Measurements from ENCODE around the gene B3GLCT.

Gene B3GLCT

DNA sequence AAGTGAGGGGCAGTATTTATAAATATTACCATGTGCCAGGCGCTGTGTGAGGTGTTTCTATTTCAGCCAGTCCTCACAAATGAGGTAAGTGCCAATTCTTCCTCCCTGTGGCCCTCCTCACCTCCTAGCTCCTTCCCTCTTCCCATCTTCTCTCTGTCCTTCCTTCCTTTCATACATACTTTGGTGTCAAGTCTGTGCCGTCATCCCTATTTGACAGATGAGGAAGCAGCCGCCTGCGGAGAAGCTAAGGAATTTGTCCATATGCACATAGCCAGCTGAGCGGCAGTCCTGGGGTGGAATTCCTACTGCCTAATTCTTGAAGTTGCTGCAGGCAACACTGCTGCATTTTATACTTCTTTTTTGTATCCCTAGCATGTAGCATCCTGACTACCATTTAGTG lies 150.8 kb downstream of the B3GLCT start:
- no peak for DNase-seq (ENCODE audit: low read depth)

- no peak for DNase-seq (ENCODE audit: low read depth)
Observed at GRCh38 chr13:31351376-31351775, 151.6 kb downstream of the B3GLCT start.

GRCh38 chr13:31352467-31352866 lies 152.7 kb downstream of the B3GLCT start:
- DNase-seq (ENCODE audit: low read depth): no peak

DNA sequence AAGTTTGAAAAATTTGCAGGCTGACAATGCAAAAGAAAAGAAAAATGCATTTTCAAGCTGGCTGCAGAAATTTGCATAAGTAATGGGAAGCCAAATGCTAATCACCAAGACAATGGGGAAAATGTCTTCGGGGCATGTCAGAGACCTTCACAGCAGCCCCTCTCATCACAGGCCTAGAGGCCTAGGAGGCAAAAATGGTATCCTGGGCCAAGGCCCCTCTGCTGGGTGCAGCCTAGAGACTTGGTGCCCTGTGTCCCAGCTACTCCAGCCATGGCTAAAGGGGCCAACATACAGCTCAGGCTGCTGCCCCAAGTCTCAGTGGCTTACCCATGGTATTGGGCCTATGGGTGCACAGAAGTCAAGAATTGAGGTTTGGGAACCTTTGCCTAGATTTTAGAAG lies 155.2 kb downstream of the B3GLCT start:
- no peak for DNase-seq (ENCODE audit: low read depth)

- no peak for DNase-seq (ENCODE audit: low read depth)
Observed at GRCh38 chr13:31356991-31357390, 157.2 kb downstream of the B3GLCT start.

DNA sequence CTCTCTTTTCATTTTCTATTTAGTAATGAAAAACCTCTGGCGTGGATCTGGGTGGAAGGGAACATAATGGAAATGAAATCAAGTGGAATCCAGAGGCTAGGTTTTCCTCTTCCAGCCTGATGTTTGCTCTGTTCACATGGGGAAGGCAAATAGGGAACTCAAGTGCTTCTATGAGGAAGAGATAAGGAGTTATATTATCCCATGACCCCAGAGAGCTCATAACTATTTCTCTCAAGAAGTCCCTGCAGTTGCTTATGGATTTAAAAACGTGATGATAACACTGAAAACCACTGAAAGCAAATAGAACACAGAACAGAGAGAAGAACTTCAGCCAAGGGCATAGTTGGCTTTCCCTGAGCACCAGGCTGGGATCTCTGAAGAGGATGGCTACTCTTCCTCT lies 157.8 kb downstream of the B3GLCT start:
- no peak for DNase-seq (ENCODE audit: low read depth)

DNA sequence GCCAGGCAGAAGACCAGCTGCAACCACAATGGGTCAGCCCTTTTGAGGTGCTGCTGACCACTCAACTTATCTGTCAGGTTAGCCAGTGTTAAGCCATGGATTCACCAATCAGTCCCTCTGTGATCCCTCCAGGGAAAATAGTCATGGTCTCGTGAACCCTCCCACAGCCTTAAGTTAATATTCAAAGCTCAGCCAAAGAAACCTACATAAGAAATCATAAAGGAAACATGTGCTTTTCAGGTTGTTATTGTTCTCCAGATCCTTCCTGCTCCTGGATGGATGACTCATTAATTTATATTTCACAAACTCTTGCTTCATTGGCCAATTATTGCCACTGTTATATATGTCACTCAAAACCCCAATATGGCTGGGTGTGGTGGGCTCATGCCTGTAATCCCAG lies 161.9 kb downstream of the B3GLCT start:
- DNase-seq (ENCODE audit: low read depth): no peak

- DNase-seq (ENCODE audit: low read depth): no peak
Observed at GRCh38 chr13:31365630-31366029, 165.9 kb downstream of the B3GLCT start.

- no peak for DNase-seq (ENCODE audit: low read depth)
Observed at GRCh38 chr13:31367410-31367809, 167.6 kb downstream of the B3GLCT start.

GRCh38 chr13:31369213-31369612 lies 169.4 kb downstream of the B3GLCT start:
- no peak for DNase-seq (ENCODE audit: low read depth)

- DNase-seq (ENCODE audit: low read depth): no peak
Observed at GRCh38 chr13:31372454-31372853, 172.7 kb downstream of the B3GLCT start.

DNA sequence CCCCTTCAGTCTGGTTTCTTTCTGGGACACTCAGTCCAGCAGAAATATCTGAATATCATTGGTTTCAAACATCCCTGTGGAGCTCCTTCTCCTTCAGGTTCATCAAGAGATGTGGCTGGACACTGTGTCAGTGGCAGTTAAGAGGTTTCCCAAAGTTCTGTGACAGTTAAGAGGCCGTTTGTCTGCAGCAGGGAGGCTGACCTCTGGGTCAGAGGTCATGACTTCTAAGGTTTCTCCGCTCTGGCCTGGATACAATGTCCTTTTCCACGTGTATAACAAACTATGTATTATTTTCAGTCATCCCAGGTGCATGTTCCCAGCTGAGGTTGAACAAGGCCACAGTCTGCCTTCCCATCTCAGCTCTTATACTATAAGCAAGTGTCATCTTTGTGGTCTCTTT lies 174.9 kb downstream of the B3GLCT start:
- DNase-seq (ENCODE audit: low read depth): no peak

GRCh38 chr13:31377946-31378345 lies 178.2 kb downstream of the B3GLCT start:
- no peak for DNase-seq (ENCODE audit: low read depth)

DNA sequence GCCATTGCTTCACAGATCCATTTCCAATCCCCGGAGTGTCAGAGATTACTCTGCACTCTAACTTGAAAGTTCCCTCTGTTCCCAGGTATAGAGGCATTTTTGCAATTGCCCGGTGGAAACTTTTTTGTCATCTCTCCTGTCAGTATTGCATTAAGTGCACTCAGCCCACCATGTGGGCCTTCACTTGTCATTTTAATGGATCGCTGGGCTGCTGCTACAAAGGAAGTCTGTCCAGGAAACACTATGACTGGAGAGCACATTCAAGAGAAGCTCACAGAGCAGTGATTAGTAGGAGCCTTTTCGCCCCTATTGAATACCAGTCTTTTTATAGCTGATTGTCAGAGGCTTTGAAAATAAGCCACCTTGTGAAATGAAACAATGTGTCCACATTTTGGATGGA lies 180.9 kb downstream of the B3GLCT start:
- no peak for DNase-seq (ENCODE audit: low read depth)

All from GM04504 (cell line).